ENCODE data around the gene MUSK. TPM values are rescaled to one million over a fixed set of nuclear protein-coding genes. Genes with fewer than 3 reads are reported as not detected.

MUSK gene
- total and polyA plus RNA-seq, 2 of the 4 experiments (the other 2 are of a cell fraction) = 0.07 to 0.18 TPM

GRCh38 chr9:110626101-110626829, 42.3 kb upstream of the MUSK start (continued):
- TF ChIP-seq RFX5 (IDR thresholded peaks at IDR 0.05; ENCODE audit: low read depth, low read length) (no peak), RAD21 (IDR thresholded peaks at IDR 0.05; ENCODE audit: low read length) (0 out of 2 replicates have a peak, but pooled peaks have one; percentile 17)

- H2BK120ac ChIP-seq (ENCODE audit: low read depth, low read length) = no peak overlapping the region
- ChIA-PET CTCF (no interaction called here), POLR2A (ENCODE audit: unreplicated experiment) (no interaction called here)
- no peak overlapping the region for H3K4ac ChIP-seq (ENCODE audit: low read depth, low read length)
- no peak overlapping the region for H3K4me2 ChIP-seq (ENCODE audit: low read depth, low read length)
- BruUV-seq (replicated peaks) = no TSS peak
- H3K4me1 ChIP-seq (ENCODE audit: control insufficient read depth, insufficient read depth, low read length) = peaks cover under 1% of the 10 kb centered on the region; the same call in 1 of the 2 replicates
- 0 out of 2 replicates have a peak, but pooled peaks cover under 1% of the 10 kb centered on the region for H3K9me1 ChIP-seq (ENCODE audit: insufficient read depth, low read length)
- no peak overlapping the region for H3K27ac ChIP-seq (ENCODE audit: insufficient read depth, low read length)
- H3K56ac ChIP-seq (ENCODE audit: extremely low read depth, insufficient read depth, low read length) = no peak overlapping the region
- intact Hi-C loops (cut with micrococcal nuclease) = loop anchor here (5.0 kb wide), 1 partner anchor 402 kb away; the partner anchor contains the start of gene LPAR1
- no peak overlapping the region for H2BK5ac ChIP-seq (ENCODE audit: low read depth, low read length, poor library complexity, severe bottlenecking)
- no peak overlapping the region for H3K18ac ChIP-seq (ENCODE audit: low read depth, low read length)
- H4K5ac ChIP-seq (ENCODE audit: low read depth, low read length) = no peak overlapping the region
- no peak overlapping the region for H3K9ac ChIP-seq (ENCODE audit: low read depth, low read length)
- no peak overlapping the region for H4K8ac ChIP-seq (ENCODE audit: low read depth in 2 of 2, low read length in 2 of 2)
- H2AK9ac ChIP-seq (replicated peaks; ENCODE audit: low read depth, low read length, poor library complexity) = no peak overlapping the region
- H3K4me3 ChIP-seq (ENCODE audit: insufficient read depth, low read depth, low read length) = no peak overlapping the region
- TF ChIP-seq BHLHE40 (IDR thresholded peaks at IDR 0.05; ENCODE audit: low read depth, low read length) (no peak), POLR2A (IDR thresholded peaks at IDR 0.05; ENCODE audit: low read depth, low read length) (no peak), USF2 (IDR thresholded peaks at IDR 0.05; ENCODE audit: low read depth, low read length) (no peak), ELK1 (IDR thresholded peaks at IDR 0.05; ENCODE audit: borderline replicate concordance, low read depth, low read length) (no peak), MAFK (IDR thresholded peaks at IDR 0.05; ENCODE audit: low read depth, low read length) (no peak), RCOR1 (IDR thresholded peaks at IDR 0.05; ENCODE audit: insufficient replicate concordance, low read length) (no peak), MAZ (IDR thresholded peaks at IDR 0.05; ENCODE audit: borderline replicate concordance, low read depth, low read length) (no peak), MXI1 (IDR thresholded peaks at IDR 0.05; ENCODE audit: borderline replicate concordance, low read depth, low read length) (no peak), CHD1 (IDR thresholded peaks at IDR 0.05; ENCODE audit: low read depth, low read length) (no peak), RAD21 (IDR thresholded peaks at IDR 0.05; ENCODE audit: low read length) (no peak)
- H3K27me3 ChIP-seq (ENCODE audit: control insufficient read depth, insufficient read depth, low read length) = no peaks in the 10 kb centered on the region
- H3K14ac ChIP-seq (replicated peaks; ENCODE audit: low read depth, low read length) = no peak overlapping the region
- H3K9me3 ChIP-seq (ENCODE audit: control insufficient read depth, insufficient read depth, low read length) = peaks cover 10% of the 10 kb centered on the region
- no peak overlapping the region for H3K23ac ChIP-seq (ENCODE audit: low read depth, low read length)
- DNase-seq (no peak), ATAC-seq (ENCODE audit: low read depth) (no peak)
- no peak overlapping the region for H2AFZ ChIP-seq (replicated peaks; ENCODE audit: low read length, poor library complexity)
- in situ Hi-C loops (cut with MboI; ENCODE audit: low sequenced_read_pairs) = loop anchor here (5.0 to 25.0 kb wide), 2 partner anchors 277 to 662 kb away; no protein-coding TSS in a partner anchor
- H2BK15ac ChIP-seq (ENCODE audit: low read depth, low read length) = no peak overlapping the region
- H2AK5ac ChIP-seq (ENCODE audit: low read depth, low read length) = no peak overlapping the region
- H4K91ac ChIP-seq (ENCODE audit: insufficient read depth, low read depth, low read length) = no peak overlapping the region
- no peak overlapping the region for H2BK20ac ChIP-seq (ENCODE audit: low read depth, low read length)
- no peaks in the 10 kb centered on the region for H4K20me1 ChIP-seq (ENCODE audit: insufficient read depth, low read length)
- peaks cover 0 to 4% of the 10 kb centered on the region in 2 experiments; a peak in 2 of 4 replicates for H3K79me1 ChIP-seq (ENCODE audit: low read depth in 1 of 2, low read length in 2 of 2)
- no peaks in the 10 kb centered on the region for H3K36me3 ChIP-seq (ENCODE audit: control insufficient read depth, insufficient read depth, low read length)
- dilution Hi-C loops (cut with HindIII; ENCODE audit: low sequenced_read_pairs, unreplicated experiment) = no loop called here
Measured at GRCh38 chr9:110635589-110635988, 33.0 kb upstream of the MUSK start.

All from IMR-90 (cell line).